ENCODE results near the gene GRM2. TPM values are rescaled to one million over a fixed set of nuclear protein-coding genes. Genes with fewer than 3 reads are reported as not detected.

Gene GRM2
- total and polyA plus RNA-seq, 2 of the 8 experiments (the other 6 are each of a cell fraction or from before 2014, with no cell fraction given) = 3.9 to 10.5 TPM

DNA sequence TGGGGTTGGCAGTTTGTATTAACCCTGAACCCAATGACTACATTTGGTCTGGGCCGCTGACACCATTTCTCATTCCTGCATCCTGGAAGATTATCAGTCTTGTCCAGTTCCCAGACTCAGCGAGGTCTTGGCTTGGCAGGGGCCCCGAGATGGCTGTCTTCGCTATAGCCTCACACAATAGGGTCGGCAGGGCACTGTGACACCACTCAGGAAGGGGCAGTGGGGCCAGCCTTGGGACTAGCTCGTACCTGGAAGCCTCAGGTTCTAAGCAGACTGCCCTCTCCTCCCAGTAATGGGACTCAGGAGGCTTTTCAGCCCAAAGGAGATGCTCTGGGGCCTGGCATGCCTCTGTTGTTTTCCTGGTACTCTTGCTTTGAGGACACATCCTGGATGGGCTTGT, 26.7 kb upstream of the GRM2 start:
- no peaks in the 10 kb centered on the region for H3K27me3 ChIP-seq (replicated peaks in 1 of 4; ENCODE audit: control insufficient read depth in 3 of 4, extremely low read depth in 1 of 4, insufficient read depth in 3 of 4, low read length in 3 of 4)
- no peak overlapping the region for H2BK15ac ChIP-seq (ENCODE audit: low read length)
- no peak overlapping the region for H3K4me2 ChIP-seq (ENCODE audit: insufficient read depth in 1 of 2, low read depth in 2 of 2, low read length in 2 of 2)
- DNase-seq (ENCODE audit: low read depth in 1 of 2, low spot score in 2 of 2) (no peak), FAIRE-seq (no peak)
- H4K8ac ChIP-seq (ENCODE audit: extremely low read depth, insufficient read depth, low read length) = no peak overlapping the region
- no peak overlapping the region for H2BK12ac ChIP-seq (ENCODE audit: low read depth, low read length)
- H2AK5ac ChIP-seq (ENCODE audit: low read depth, low read length) = no peak overlapping the region
- no peak overlapping the region for H3K14ac ChIP-seq (ENCODE audit: insufficient read length)
- no peak overlapping the region for H3K4me3 ChIP-seq (ENCODE audit: extremely low read depth in 1 of 4, insufficient read depth in 2 of 4, low read depth in 3 of 4, low read length in 4 of 4)
- H2BK20ac ChIP-seq (ENCODE audit: low read length) = no peak overlapping the region
- no peaks in the 10 kb centered on the region for H3K79me2 ChIP-seq (ENCODE audit: control insufficient read depth in 1 of 2, insufficient read depth in 2 of 2, low read length in 2 of 2)
- no peak overlapping the region for H3K4ac ChIP-seq (replicated peaks; ENCODE audit: insufficient read length, low read depth, low read length)
- no peaks in the 10 kb centered on the region; the same call in 1 of the 2 replicates for H3K79me1 ChIP-seq (ENCODE audit: low read depth, low read length)
- no peak overlapping the region for H3K56ac ChIP-seq (replicated peaks; ENCODE audit: insufficient read length, low read depth, low read length)
- H3K23me2 ChIP-seq (ENCODE audit: low read depth, low read length) = no peaks in the 10 kb centered on the region
- no peaks in the 10 kb centered on the region for H3K9me3 ChIP-seq (ENCODE audit: insufficient read depth in 2 of 2, low read depth in 1 of 2, low read length in 1 of 2)
- H3K23ac ChIP-seq (ENCODE audit: insufficient read length) = no peak overlapping the region
- no peak overlapping the region for H2AFZ ChIP-seq (ENCODE audit: low read length)
- WGBS, 2 experiments (ENCODE audit: extremely low coverage in 1 of 2, insufficient coverage in 1 of 2, insufficient read length in 1 of 2, insufficient replicate concordance in 2 of 2, low coverage in 1 of 2, low lambda C conversion rate in 2 of 2, missing lambda C conversion rate in 1 of 2) = 91% methylated on average over 6 of the region's 6 CpGs; no CpG with 5 or more reads in 1 of the 2 experiments
- H3K4me1 ChIP-seq (replicated peaks in 1 of 4; ENCODE audit: control insufficient read depth in 3 of 4, insufficient read depth in 4 of 4, low read length in 3 of 4) = peaks cover 0 to 9% (median 3%) of the 10 kb centered on the region in 4 experiments; a peak in 4 of 7 replicates
- H3K27ac ChIP-seq (ENCODE audit: low read depth, low read length) = 0 out of 2 replicates have a peak overlapping the region, but pooled peaks have one; percentile 9
- H2BK120ac ChIP-seq (replicated peaks; ENCODE audit: low read depth, low read length) = no peak overlapping the region
- no peaks in the 10 kb centered on the region for H4K20me1 ChIP-seq (replicated peaks in 1 of 2; ENCODE audit: control insufficient read depth in 1 of 2, insufficient read depth in 2 of 2, low read length in 2 of 2)
- no peak overlapping the region for H4K5ac ChIP-seq (ENCODE audit: insufficient read length, low read depth, low read length)
- no peaks in the 10 kb centered on the region for H3K36me3 ChIP-seq (ENCODE audit: control insufficient read depth in 2 of 4, insufficient read depth in 4 of 4, low read length in 3 of 4)
- H3K18ac ChIP-seq (ENCODE audit: extremely low read depth, low read length) = no peak overlapping the region
- no peak overlapping the region for H3K9ac ChIP-seq (replicated peaks in 1 of 4; ENCODE audit: extremely low read depth in 1 of 4, low read depth in 3 of 4, low read length in 3 of 4)
- ChIA-PET CTCF (ENCODE audit: partially characterized antibody) (interaction anchor here (0.9 to 6.4 kb wide), 9 partner anchors 7 to 255 kb away, joined by 3 to 123 read pairs (median 37); partner anchors contain the start of genes DCAF1 and TEX264), POLR2A (ENCODE audit: partially characterized antibody) (interaction anchor here (2.9 kb wide), 1 partner anchor 9 kb away, joined by 37 read pairs; the partner anchor contains the start of gene TEX264)
- no peak overlapping the region for H4K91ac ChIP-seq (replicated peaks; ENCODE audit: insufficient read length, low read length)
- H2BK5ac ChIP-seq (ENCODE audit: low read depth, low read length) = no peak overlapping the region
- TF ChIP-seq SAP30 (IDR thresholded peaks at IDR 0.05; ENCODE audit: insufficient read depth, insufficient replicate concordance, low read length) = no peak
- no peak for TF ChIP-seq CBX8 (IDR thresholded peaks at IDR 0.05; ENCODE audit: borderline replicate concordance, low read depth, low read length)
- no peak for TF ChIP-seq KDM5A (IDR thresholded peaks at IDR 0.05; ENCODE audit: low read length)
- TF ChIP-seq, protein P1, sequence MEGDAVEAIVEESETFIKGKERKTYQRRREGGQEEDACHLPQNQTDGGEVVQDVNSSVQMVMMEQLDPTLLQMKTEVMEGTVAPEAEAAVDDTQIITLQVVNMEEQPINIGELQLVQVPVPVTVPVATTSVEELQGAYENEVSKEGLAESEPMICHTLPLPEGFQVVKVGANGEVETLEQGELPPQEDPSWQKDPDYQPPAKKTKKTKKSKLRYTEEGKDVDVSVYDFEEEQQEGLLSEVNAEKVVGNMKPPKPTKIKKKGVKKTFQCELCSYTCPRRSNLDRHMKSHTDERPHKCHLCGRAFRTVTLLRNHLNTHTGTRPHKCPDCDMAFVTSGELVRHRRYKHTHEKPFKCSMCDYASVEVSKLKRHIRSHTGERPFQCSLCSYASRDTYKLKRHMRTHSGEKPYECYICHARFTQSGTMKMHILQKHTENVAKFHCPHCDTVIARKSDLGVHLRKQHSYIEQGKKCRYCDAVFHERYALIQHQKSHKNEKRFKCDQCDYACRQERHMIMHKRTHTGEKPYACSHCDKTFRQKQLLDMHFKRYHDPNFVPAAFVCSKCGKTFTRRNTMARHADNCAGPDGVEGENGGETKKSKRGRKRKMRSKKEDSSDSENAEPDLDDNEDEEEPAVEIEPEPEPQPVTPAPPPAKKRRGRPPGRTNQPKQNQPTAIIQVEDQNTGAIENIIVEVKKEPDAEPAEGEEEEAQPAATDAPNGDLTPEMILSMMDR (IDR thresholded peaks at IDR 0.05; ENCODE audit: control extremely low read depth in 1 of 3, insufficient read depth in 1 of 3, low read depth in 1 of 3, low read length in 3 of 3) = no peak
- no peak for TF ChIP-seq EP300 (IDR thresholded peaks at IDR 0.05; ENCODE audit: borderline replicate concordance in 1 of 2, low read depth in 2 of 2, low read length in 2 of 2)
- TF ChIP-seq MAFK (IDR thresholded peaks at IDR 0.05; ENCODE audit: low read depth, low read length) = no peak
- TF ChIP-seq CTBP2 (IDR thresholded peaks at IDR 0.05; ENCODE audit: borderline replicate concordance, insufficient read depth, insufficient read length, low read length) = no peak
- no peak for TF ChIP-seq YY1 (IDR thresholded peaks at IDR 0.05; ENCODE audit: low read depth, low read length)
- no peak for TF ChIP-seq CREB1 (IDR thresholded peaks at IDR 0.05)
- TF ChIP-seq, protein P2, sequence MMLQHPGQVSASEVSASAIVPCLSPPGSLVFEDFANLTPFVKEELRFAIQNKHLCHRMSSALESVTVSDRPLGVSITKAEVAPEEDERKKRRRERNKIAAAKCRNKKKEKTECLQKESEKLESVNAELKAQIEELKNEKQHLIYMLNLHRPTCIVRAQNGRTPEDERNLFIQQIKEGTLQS (IDR thresholded peaks at IDR 0.05; ENCODE audit: insufficient read depth, low read depth, low read length) = no peak

Data from H1 (cell line).